ENCODE measurements around the gene STAT3.
"Not testable (repeated sequence)": the region's sequence is repeated elsewhere in the genome, so short reads cannot be mapped to it uniquely, and the experiment has no call there.

Gene STAT3

DNA sequence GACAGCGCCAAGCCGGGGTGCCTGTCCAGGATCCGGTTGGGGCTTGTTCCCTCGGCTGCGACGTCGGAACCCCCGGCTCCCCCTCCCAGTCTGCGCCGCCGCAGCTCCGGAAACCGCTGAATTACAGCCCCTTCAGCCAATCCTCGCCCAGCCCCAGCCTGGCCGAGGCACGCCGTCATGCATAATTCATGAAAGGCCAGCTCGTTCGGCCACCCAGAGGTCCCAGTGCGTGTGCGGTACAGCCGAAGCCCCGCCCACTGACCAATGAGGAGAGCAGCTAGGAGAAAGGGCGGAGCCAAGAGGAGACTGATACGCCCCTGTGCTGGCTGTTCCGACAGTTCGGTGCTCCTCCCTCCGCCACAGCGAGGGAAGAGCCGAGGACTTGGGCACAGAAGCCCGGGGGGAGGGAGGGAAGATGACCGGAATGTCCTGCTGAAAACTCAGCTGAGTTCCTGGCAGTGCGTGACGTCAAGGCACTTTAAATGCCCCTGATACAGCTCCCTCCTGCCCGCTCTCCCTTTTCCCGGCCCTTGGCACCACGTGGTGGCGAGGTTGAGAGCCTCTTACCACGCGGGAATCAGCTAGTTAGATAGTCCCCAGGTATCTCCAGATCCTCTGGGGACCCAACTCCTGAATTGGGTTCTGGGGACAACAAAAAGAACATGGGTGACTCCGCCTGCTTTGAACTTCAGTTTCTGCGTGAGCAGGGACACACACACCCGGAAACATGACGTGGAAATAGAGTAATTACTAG lies at the start of gene STAT3:
Gene STAT3 (minus strand): TSS at position 62 of the 754 bp plus-strand sequence. CDS start 39,926 bp downstream, outside the sequence.
- peak; percentile 98 to 99 for DNase-seq

DNA sequence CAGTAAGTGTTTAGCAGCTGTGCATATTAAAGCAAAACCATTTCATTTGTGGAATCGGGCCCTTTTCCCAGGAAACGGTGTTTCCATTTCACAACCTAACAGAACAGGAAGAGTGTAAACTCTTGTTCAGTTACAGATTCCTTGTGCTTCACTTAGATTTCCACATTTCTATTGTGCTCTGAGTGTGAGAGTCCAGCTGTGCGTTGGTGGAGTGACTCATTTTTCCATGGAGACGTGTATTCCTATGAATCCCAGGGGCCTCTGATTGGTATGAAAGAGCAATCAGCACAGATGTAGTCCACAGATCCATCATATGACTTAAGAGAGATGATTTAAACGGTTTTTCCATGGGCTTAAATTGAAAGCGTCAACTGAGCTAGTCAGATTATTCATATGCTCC lies 48.1 kb upstream of the STAT3 start:
- peak in 1 of 2 experiments; percentile 61 for DNase-seq

DNA sequence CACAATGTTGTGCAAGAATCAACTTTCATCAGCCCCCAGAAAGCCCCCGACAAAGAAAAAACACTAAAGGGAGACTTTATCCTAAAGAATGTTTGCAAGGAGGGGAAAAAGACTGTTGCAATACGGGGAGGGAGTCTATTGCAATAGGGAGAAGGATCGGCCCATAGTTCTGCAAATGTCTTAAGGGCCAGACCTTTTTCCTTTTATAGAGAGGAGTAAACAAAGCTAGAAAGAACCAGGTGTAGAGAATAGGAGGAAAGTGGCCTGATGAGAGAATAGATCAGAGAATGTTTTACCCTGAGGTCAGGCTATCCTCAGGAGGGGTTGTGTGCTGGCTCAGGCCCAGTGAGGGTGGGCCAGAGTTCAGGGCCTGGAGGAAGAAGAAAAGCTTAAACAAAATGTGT lies 43.5 kb upstream of the STAT3 start:
- no peak for DNase-seq

DNA sequence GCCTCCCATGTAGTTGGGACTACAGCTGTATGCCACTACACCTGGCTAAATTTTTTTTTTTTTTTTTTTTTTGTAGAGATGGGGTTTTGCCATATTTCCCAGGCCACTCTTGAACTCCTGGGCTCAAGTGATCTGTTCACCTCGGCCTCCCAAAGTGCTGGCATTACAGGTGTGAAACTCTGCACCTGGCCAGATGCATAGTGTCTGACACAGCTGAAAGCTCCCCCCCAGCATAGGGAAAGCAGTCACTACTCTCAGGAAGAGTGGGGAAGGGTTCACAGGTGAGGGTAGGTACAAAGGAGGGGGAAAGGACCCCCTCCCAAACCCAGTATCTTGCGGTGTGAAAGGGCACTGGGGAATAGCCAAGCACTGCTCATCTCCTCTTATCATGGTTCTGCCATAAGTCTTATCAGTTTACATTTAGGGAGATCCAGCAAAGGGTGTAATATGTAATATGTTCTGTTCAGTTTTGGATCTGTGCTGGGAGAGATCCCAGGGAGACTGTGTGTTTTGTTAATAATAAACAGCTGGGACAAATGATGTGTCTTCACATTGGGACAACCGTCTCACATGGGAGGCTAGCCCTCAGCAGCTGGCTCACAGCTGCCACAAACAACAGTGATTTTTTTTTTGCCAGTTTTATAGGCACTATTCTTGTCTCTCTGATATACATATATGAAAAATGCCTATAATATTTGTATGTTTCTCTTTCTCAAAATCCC lies 41.6 kb upstream of the STAT3 start:
- DNase-seq = no peak

DNA sequence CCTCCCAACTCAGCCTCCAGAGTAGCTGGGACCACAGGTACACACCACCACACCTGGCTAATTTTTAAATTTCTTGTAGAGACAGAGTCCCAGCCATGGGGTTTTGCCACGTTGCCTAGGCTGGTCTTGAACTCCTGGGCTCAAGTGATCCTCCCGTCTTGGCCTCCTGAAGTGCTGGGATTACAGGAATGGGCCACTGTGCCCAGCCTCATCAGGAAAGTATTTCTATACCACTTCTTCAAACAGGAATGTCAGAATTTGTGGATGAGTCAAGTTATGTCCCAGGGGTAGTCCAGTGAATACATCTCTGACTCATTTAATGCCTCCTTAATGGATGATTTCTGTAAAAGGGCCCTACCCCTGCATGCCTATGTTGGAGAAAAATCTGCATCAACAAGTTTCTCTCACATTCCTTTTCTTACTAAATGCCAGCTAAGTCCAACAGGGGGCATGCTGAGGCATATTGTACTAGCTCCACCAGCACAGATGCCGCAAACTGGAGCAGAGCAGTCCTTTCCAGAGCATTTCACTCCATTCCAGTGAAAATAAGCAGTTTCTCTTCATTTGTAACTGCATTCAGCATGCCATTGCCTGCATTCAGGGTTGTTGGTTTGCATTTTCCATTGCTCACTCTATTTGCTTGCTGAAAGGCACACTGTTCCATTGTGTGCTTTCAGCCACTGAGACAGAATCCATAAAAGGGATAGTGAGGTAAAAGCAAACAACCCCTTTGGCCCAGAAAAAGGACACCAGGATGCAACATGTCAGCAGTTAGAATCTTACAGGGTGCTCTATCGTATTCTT lies 40.1 kb upstream of the STAT3 start:
- peak; percentile 20 to 52 for DNase-seq

DNA sequence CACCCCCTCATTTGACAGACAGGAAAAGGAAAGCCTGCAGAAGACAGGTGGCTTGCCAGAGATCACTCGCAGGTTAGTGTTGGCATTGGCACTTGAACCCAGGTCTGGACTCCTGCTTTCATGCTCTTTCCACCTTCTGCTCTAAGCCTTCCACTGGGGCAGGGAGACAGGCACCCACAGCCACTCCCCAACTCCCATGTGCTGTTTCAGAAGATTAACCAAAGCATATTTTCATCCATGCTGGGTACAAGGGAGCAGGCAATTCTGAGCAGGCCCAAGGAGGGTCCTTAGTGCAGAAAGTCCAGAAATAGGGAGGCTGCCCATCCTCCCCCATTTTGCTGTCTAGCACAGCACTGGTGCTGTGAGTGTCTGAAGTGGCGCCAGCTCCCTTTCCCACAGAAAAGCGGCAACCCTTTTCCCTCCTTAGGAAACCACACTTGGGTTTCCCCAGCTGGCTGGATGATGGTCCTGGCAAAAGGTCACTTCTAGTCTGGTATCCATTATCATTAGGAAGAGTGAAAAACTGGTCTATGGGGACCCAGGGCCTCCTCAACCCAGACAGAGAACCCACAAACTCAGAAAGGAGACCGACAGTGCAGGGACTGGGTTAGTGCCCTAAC lies 36.9 kb upstream of the STAT3 start:
- no peak for DNase-seq

DNA sequence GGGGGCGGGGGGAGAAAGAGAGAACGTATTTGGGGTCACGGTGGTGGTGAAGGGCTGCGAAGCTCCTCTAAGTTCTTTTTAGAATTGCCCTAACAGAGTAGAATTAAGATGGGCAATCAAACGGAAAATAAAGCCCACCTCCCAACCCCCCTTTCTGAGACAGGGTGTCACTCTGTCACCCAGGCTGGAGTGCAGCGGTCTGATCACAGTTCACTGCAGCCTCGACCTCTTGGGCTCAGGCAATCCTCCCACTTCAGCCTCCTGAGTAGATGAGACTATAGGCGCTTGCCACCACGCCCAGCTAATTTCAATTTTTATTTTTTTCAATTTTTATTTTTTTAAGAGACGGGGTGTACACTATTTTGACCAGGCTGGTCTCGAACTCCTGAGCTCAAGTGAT lies 35.5 kb upstream of the STAT3 start:
- DNase-seq = no peak

DNA sequence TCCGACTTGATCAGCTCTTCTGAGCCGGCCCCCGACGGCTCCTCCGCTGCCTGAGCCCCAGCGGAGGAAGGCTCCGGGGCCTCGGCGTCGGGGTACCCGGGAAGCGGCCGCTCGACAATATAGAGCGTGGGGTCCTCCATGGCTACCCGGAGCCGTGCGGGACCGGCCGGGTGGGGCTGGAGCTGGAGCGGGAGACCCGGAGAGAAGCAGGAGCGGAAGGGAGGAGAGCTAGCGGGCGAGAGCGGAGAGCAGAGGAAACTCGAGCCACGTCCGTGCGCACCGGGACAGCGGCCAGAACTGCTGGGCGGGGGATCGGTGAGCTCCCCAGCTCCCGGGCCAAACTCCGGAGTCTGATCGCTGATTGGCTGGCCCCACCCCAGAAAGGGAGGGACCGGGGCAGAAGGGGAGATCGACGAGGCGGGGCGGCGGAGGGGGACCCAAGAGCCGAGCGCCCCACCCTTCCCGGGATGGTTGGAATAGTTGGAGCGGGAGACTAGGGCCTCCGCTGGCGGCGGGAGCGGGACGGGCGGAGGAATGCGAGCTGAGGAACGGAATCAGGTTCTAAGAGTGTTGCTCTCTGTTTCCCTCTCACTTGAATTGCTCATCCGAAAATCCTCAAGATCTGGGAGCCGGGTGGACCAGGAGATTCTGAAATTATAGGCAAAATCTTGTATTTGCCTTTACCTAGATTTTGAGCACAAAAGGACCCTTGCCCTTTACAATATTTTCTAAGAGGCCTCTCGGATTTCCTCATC lies 34.9 kb upstream of the STAT3 start, which contains the start of gene CAVIN1:
Gene CAVIN1 (minus strand): TSS at position 299 of the 755 bp plus-strand sequence. CDS start 159 bp downstream, at position 140.
- DNase-seq = no peak

DNA sequence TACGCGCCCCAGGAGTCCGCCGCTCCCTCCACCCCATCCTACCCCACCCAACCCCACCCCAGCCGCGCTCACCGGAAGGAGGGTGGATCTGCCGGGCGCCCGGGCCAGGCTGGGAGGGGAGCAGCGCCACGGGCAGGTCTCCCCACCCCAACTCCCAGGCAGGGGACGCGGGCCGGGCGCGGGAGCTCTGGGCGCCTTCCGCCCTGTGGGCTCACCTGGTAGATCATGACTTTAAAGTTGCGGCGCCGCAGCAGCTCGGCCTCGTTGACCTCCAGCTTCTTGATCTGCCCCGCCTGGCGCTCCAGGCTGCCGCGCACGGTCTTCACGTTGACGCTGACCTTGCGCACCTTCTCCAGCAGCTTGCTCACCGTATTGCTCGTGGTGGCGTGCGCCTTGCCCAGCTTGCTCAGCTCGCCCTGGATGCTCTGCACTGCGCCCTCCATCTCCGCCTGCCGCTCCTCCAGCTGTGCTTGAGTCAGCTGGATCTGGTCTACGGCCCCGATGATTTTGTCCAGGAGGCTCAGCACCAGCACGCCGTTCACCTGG lies 34.2 kb upstream of the STAT3 start:
- no peak for DNase-seq

DNA sequence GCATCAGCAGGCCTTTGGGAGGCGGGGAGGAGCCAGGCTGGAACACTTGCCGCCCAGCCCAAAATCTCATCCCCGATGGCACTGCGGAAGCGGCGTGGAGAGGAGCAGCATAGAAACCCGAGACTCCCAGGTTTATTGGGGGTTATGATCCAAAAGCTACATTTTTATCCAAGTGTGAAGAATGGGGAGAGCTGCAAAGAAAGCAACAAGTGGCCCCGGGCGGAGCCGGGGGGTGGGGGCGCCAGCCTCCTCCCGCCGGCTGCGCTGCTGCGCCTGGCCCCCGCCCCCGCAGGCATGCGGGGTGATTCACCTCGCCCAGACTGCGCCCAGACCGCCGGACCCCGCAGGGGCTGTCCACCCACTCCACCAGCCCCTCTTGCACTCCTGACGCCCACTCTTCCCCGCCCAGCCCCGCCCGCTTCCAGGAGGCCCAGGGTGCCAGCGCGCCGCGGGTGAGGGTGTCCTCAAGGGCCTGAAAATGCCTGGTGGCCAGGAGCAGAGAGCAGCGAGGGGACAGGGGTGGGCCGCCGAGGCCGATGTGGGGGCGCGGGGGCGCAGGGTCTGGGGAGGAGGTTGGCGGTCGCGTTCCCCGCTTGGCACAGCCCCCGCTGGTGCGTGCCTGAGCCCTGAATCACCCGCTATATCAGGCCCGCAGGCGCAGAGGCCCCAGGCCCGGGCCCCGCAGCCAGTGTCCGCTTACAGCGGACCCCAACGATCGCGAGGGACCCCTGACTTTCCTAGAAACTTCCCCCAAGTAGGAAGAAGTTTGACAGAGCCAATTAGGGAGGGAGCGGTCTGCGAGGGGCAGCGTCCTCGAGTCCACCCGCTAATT lies 33.5 kb upstream of the STAT3 start:
- DNase-seq = no peak

DNA sequence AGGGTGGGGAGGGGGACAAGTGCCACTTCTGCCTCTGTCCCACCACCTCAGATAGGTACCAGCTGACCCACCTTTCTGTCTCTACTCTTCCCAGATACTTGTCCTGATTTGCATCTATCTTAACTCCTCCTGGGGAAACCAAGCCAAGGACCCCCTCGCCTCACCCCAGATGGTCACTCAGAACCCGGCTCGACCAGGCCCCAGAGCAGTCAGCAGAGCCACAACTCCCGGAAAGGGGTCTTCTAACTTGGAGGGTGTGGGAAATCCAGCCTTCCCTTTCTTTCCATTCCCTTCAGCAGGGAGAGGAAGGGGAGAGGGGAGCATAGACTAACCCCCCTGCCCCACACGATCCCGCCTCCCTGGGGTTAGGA lies 32.9 kb upstream of the STAT3 start:
- no peak for DNase-seq

DNA sequence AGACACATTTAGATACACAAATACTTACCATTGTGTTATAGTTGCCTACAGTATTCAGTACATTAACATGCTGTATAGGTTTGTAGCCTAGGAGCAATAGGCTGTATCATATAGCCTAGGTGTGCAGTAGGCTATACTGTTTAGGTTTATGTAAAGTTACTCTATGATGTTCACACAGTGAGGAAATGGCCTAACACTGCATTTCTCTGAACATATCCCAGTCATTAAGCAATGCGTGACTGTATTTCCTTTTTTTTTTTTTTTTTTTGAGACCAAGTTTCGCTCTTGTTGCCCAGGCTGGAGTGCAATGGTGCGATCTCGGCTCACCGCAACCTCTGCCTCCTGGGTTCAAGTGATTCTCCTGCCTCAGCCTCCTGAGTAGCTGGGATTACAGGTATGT lies 29.7 kb upstream of the STAT3 start:
- DNase-seq = not testable (repeated sequence)

DNA sequence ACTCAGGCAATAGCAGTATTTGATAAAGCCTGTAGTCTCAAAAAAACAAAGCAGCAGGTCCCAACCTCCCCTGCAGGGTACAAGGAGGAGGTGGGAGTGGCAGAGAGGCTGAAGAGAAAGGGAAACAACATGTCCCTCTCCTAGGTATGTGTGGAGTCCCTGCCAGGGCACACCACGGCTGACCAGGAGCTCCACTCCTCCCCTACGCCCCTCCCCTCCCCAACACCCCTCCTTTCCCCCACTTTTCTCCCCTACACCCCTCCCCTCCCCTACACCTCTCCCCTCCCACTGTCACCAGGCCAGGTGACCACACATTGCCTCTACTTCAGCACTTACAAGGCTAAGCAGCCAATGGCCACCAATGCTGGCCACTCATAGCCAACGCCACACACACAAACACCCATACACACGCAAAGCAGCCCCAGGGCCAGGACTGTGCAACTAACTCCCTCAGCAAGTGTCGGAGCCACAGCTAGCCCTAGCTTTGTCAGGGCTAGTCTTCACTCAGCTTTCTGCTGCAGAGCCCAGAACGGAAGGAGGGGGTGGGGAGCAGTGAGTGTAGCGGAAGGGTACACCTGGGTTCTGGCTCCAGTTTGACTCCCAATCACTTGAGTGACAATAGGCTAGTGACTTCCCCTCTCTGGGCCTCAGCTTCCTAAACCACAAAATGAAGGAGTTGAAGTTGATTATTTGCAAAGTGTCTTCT lies 26.6 kb upstream of the STAT3 start:
- DNase-seq = no peak

DNA sequence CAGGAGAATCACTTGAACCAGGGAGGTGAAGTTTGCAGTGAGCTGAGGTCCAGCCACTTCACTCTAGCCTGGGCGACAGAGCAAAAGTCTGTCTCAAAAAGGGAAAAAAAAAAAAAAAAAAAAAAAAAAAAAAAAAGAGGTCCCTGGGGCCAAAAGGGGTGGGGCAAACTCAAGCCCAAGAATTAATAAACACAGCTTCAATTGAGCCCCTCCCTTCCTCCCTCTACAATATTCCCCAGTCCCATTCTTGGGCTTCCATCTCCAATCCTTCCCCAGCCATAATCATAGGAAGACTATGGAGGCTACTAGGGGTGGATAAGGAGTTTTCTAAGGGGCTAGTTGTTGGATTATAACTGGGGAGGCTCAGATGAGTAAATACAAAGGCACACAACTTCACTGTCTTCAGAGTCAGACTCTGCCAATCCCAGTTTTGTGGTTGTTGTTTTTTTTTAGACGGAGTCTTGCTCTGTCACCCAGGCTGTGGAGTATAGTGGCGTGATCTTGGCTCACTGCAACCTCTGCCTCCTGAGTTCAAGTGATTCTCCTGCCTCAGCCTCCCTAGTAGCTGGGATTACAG lies 25.3 kb upstream of the STAT3 start:
- no peak for DNase-seq

DNA sequence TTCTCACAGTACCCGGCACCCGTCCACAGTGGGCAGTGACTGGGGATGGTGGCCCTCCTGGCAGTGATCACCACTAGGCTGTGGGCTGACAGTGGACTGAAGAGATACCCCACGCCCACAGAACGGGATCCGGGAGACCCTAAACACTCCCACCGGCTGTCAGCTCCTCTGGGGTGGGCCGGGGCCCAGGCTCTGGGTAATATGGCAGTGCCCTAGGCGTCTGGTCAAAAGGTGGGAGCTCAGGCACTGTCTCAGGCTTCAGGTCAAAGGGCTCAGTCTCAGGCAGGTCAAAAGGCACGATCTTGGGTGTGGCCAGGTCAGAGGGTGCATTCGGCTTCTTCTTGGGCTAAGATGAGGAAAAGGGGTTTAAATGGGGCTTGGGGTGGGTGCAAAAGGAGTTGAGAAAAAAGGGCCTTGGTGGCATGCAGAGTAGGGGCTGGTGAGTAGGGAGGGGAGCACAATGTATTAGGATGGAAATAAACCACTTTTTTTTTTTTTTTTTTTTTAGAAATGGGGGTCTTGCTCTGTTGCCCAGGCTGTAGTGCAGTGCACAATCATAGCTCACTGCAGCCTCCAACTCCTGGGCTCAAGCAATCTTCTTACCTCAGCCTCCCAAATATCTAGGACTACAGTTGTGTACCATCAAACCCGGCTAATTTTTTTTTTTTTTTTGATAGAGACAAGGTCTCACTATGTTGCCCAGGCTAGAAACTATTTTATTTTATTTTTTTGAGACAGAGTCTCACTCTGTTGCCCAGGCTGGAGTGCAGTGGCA lies 23.9 kb upstream of the STAT3 start:
- DNase-seq = no peak

DNA sequence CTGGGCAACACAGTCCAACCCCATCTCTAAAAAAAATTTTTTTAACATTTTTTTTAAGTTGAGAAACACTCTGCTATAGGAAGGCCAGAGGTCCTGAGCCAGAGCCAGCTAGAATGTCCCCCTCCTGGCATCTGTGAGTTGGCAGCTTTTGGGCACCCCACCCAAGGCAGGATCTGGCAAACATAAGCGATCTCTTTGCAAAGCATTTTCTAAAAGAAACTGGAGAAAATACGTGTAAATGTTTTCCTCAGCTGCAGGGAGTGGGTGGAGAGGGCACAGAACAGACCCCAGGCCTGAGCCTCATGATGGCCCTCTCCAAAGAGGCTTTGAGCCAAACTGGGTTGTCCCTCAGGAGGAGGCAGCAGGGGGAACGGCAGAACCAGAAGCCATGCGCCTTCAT lies 23.1 kb upstream of the STAT3 start:
- no peak for DNase-seq

DNA sequence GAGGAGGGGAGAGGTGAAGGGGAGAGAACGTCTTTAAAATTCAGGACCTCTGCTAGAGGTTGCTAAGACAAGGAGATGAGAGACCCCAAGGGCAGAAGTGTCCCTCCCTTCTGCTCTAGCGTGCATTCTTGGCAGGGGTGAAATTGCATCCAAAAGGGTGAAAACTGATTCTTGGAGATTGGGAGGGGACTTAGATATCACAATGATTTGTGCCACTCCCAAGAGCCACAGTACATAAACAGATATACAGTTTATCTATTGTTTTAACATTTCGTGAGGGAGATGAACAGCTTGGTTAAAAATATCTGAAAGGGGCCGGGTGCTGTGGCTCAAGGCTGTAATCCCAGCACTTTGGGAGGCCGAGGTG lies 22.1 kb upstream of the STAT3 start:
- no peak for DNase-seq

DNA sequence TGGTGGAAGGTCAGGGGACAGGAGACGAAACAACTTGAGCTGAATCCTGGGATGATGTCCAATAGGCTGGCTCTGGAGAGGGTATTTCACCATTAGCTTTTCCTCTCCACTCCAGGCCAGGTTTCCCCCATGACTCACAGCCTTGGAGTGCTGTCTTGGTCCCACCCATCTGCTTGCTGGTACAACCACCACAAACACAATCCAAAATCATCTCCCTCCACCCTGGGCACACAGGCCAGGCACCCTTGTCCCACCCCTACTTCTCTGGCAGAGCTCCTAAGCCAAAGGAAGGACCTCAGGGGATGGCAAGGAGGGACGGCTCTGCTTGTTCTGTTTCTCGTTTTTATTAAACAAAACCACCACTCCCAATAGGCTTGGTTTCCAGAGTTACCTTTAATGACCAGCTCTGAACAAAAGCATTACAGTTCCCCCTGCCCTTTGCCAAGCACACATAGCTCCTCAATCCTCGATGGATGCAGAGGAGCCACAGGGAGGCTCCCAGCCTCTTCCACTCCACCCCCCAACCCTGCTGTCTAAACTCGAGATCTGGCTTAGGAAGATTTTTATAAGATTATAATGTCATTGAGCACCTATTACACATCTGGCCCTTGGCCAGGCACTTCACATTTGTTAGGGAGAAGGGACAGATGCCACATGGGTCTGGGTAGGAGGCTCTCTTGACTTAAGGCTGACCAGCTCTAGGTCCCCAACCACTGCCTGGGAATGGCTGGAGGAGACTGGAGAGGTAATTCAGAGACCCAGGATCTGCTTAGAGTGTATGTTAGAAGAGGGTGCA lies 21.5 kb upstream of the STAT3 start:
- DNase-seq = no peak

Measured in NCI-H1930 (cell line).